GM21717 (cell line): ENCODE data around the gene RGS19.

ENCODE experiments used
- ATAC-seq: cut with Tn5 transposase; IDR thresholded peaks from one replicate; pipeline ENCODE4 v1.9.1; 2021; ENCODE audit warnings: mild to moderate bottlenecking, moderate library complexity; ENCODE audit not compliant: unreplicated experiment

The RGS19 gene

GRCh38 chr20:64108731-64109681 lies 29.7 kb upstream of the RGS19 start:
- no peak for ATAC-seq

DNA sequence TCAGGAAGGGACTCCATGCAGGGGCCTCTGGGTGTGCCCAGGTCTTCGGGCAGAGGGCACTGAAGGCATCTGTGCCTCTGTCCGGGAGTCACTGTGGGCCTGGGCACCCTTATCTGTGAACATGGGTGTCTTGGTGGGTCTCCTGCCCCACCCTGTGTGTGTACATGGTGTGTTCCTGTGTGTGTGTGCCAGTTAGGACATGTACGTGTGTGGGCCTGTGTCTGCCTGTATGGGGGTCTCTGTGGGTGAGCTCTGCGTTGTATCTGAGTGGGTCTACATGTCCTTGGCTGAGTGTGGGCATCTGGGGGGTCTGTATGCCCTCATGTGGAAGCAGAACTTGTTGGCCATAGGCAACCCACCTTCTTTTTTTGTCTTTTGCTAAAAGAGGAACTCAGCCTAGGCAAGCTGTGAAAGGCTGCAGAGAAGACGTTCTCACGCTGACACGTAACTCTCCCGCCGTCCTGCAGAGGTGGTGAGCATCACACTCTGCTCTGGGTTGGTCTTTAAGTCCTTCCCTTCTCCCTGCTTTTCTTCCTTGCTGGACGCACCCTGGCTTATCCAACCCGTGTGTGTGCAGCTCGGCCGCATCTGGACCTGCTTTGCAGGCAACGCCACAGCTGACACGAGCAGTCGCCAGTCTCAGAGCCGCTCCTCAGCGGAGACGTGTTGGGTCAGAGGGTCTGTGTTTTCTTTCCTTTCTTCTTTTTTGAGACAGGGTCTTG lies 28.6 kb upstream of the RGS19 start:
- no peak for ATAC-seq

DNA sequence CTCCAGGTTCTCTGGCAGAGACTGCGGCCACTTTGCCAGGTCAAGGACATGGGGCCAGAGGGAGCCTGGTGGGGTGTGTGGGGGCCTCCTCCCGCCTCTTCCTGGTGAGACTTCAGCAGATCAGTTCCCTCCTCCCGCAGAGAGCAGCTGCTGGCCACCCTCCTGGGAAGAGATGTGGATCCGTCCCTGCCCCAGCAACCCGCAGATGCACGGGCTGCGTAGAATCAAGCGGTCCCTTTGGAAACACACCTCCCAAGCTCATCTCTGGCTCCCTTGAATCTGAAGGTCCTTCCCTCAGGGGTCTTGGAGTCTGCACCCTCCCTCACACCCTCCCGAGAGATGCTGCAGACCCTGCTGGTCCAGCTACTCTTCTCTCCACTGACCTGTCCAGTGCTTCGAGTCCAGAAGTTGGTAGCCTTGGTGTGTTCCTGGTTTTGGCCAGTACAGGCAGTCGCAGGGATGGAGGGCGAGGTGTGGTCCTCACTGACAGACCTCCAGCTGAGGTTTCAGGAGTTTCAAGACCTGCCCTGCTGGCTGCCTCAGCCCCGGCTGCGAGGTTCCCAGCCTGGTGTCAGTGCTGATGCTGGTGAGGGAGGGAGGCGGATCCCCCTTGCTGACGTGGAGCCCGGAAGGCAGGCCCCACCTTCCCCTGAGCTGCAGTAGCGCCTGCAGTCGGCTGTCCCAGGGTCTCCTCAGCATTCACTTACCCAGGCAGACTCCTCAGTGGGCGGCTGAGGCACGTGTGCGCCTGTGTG lies 27.8 kb upstream of the RGS19 start, which contains the start of gene NPBWR2:
Gene NPBWR2, minus strand, starts transcription at position 585 of the 755 bp plus-strand sequence. CDS start 734 bp downstream, outside the sequence.
- ATAC-seq = no peak

- ATAC-seq = no peak
Observed at GRCh38 chr20:64106435-64106961, 27.2 kb upstream of the RGS19 start.

- ATAC-seq = no peak
Observed at GRCh38 chr20:64105846-64106434, 26.6 kb upstream of the RGS19 start.

GRCh38 chr20:64104667-64105451 lies 25.5 kb upstream of the RGS19 start:
- no peak for ATAC-seq

DNA sequence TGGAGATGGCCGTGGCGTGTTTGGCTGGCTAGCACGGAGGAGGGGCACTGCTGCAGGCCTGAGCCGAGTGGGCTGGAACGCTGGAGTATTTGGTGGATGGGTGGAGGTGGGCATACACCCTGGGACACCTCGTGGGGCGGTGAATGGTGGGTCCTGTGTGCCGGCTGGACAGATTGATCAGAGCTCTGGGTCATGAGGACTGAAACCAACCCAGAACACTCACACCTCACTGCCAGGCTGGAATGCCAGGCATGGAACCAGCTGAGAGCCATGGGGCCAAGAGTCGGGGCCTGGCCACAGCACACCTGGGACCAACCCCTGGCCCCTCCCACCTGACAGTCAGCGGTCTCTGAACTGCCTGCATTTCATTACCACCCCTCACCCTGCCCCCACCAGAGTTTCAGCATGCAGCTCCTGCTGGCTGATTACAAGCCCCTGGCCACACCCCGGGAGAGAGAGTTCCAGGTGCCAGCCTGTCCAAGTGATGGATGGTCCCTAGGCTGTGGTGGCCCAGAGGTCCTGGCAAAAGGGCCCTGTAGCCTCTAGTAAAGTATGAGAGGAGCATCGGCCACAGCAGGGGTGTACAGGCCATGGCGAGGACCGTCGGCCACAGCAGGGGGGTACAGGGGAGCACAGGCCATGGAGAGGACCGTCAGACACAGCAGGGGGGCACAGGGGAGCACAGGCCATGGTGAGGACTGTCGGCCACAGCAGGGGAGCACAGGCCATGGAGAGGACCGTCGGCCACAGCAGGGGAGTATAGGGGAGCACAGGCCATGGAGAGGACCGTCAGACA lies 24.8 kb upstream of the RGS19 start:
- ATAC-seq = no peak

DNA sequence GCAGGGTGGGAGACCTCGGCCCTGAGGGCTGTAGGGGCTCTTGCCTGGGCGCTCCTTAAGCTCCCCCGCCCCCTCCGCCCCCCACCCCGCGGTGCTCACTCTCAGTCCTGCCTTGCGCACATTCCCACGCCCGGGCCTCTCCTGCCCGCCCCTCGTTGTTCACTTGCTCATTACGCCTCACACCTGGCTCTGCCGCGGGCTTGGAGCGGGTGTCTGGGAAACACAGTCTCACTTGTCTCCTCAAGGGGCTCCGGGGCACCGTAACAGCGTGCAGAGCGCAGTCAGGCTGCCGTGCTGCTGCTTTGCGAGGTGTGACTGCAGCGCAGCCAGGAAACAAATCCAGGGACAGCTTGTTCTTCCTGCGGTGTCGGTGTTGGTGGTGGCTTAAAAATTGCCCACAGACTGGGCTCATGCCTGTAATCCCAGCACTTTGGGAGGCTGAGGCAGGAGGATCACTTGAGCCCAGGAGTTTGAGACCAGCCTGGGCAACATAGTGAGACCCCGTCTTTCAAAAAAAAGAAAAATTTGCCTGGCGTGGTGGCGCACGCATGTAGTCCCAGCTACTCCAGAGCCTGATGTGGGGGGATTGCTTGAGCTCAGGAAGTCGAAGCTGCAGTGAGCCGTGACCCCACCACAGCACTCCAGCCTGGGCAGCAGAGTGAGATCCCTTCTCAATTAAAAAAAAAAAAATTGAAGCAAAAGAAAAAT lies 23.5 kb upstream of the RGS19 start:
- ATAC-seq = no peak

DNA sequence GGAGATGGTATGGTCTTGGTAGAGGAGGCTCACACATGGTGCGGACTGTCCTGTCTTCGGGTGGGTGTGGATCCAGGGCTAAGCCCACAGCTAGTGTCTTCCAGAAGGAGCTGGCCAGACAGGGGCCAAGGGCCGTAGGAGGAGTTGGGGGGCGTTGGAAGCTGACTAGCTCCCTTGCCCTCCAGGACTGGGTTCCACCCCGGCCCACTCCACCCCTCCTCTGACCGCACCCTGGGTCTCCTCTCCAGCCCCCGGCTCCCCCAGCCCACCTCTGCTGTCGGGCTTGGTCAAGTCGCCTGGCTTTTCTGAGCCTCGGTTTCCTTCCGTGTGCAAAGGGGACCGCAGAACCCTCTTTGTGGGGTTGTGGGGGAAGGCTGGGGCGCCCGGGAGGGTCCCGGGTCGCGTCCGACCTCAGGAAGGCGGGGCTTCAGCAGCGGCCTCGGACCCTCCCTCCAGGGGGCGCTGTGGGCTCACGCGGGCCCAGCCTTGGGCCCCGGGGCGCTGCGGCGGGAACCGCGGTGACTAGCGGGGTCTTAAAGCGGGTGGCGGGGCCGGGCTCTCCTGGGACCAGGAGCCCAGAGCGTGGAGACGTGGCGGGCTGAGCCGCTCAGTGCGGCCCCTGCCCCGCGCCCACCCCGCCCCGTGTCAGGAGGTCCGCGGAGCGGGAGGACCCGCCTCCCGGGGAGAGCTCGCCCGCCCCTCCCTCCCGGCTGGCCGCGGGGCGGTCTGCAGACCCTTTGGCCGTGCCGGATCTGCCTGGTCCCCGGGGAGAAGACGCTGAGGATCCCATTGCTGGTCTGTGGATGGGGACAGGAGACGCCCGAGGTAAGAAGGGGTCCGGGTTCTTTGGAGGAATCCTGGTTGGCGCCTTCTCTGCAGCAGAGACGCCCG lies 22.7 kb upstream of the RGS19 start:
- no peak for ATAC-seq

GRCh38 chr20:64100946-64101688 lies 21.8 kb upstream of the RGS19 start:
- ATAC-seq = no peak

DNA sequence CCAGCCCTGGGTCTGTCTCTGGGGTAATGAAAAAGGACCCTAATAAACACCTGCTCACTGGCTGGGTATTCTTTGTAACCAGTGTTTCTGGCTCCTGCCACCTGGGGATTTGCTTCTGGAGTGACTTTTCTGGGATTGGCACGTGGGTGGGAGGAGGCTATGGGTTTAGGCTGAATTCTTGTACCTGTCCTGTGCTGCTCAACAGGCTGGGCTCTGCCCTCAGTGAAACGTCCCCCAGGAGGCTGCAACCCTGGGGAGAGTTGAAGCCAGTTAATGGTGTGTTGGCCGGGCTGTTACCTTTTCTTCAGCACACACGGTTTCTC lies 21.2 kb upstream of the RGS19 start:
- ATAC-seq = no peak

DNA sequence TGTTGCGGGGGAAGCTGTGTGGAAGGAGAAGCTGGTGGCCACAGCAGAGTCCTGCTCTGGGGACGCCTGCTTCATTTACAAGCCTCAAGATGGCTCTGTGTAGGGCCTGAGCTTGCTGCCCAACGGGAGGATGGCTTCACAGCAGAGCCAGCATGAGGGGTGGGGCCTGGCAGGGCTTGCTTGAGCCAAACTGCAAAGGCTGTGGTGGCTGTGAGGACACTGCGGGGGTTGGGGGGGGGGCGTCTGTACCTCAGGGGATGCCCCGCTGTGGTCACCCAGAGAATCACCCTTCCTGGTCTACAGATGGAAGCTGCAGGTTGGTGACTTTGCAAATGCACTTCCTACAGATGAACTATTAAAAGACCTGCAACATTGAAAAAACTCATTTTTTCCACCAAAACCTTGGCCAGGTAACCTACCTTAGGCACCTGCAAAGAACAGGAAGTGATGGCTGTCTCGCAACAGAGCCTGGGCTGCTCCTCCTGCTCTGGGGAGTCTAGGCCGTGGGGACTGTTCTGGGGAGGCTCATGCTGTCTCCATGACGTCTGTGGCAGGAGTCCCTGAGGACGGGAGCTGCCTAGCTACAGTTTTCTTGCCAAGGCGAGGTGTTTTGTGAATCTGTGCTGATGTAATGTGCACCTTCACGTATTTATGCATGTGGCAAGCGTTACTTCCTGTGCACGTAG lies 20.7 kb upstream of the RGS19 start:
- no peak for ATAC-seq

DNA sequence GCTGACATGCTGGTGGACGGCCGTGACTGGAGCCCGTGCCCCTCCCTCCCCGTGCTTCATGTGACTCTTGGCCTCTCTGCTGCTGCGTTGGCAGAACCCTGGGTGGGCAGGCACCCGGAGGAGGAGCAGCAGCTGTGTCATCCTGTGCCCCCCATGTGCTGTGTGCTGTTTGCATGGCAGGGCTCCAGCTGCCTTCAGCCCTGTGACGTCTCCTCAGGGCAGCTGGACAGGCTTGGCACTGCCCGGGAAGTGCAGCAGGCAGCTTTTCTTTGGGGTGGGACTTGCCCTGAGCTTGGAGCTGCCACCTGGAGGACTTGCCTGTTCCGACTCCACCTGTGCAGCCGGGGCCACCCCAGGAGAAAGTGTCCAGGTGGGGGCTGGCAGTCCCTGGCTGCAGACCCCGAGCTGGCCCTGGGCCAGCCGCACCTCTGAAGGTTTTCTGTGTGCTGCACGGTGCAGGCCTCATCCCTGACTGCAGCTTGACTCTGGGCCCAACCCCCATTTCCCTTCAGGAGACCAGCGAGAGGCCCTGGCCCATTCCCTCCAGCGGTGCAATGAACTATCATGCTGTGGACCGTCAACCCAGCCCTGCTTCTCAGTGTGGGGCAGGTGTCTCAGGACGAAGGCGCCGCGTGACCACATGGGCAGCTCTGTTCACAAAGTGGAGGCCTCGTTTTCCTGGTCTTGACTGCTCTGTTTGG lies 19.9 kb upstream of the RGS19 start:
- ATAC-seq = no peak

DNA sequence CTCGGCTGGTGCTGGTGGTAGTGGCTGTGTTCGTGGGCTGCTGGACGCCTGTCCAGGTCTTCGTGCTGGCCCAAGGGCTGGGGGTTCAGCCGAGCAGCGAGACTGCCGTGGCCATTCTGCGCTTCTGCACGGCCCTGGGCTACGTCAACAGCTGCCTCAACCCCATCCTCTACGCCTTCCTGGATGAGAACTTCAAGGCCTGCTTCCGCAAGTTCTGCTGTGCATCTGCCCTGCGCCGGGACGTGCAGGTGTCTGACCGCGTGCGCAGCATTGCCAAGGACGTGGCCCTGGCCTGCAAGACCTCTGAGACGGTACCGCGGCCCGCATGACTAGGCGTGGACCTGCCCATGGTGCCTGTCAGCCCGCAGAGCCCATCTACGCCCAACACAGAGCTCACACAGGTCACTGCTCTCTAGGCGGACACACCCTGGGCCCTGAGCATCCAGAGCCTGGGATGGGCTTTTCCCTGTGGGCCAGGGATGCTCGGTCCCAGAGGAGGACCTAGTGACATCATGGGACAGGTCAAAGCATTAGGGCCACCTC lies 19.2 kb upstream of the RGS19 start:
- no peak for ATAC-seq

GRCh38 chr20:64096535-64096934 lies 17.2 kb upstream of the RGS19 start:
- ATAC-seq = no peak
